SW480 (cell line): ENCODE data around the gene ABI3.
"Not testable (repeated sequence)": the region's sequence is repeated elsewhere in the genome, so short reads cannot be mapped to it uniquely, and the experiment has no call there.

Experiments used
- DNase-seq: peaks from one replicate; pipeline ENCODE4 v3.0.0-alpha.2; 2016; ENCODE audit warnings: low spot score

ABI3 gene

DNA sequence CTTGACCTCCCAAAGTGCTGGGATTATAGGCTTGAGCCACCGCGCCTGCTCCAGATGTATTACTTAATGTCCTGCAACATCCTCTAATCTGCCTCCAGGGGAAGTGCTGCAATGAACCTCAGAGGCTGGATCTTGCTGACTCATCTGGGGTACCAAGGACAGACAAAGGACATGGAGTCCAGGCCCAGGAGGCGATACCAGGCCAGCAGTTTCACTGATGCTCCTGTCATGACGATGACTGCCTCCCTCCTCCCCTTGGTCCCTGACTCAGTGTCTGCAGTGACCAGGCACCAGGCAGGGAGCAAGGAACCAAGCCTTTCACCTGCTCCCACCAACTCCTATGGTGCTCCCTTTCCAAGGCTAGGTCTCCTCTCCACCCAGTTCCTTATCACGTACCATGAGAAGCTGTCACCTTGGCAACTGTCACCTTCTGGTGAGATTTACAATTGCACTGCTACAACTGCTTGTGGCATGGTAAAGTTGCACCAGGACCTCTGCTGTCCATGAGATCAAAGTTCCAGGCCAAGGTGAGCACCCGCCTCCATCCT, 41.7 kb downstream of the ABI3 start:
- DNase-seq, result peak; percentile 47

DNA sequence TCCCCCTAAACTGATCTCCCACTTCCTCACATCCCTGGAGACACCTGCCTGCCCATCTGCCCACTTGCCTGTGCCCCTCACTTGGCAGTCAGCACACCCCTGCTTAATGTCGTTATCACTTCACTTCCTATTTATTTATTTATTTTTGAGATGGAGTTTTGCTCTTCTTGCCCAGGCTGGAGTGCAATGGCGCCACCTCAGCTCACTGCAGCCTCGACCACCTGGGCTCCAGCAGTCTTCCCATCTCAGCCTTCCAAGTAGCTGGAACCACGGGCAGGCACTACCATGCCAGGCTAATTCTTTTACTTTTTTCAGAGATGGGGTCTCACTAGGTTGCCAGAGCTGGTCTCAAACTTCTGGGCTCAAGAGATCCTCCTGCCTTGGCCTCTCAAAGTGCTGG, 43.6 kb downstream of the ABI3 start:
- DNase-seq, result no peak

DNA sequence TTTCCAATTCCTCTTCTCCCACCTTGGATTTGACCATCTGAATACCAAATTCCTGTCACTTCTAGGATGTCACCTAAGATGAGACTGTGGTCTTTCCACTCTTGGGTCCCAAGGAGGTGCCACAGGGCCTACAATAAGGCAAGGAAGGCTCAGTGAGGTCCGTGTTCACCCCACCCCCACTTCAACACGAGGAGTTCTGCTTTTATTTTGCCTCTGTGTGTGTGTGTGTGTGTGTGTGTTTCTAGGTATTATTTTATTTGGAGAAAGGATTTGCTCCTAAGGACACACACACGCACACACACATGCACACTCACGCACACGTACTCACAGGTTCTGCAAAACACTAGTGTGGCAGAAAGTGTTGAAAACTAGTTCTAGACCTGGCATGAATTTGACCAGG, 44.6 kb downstream of the ABI3 start:
- no peak for DNase-seq

DNA sequence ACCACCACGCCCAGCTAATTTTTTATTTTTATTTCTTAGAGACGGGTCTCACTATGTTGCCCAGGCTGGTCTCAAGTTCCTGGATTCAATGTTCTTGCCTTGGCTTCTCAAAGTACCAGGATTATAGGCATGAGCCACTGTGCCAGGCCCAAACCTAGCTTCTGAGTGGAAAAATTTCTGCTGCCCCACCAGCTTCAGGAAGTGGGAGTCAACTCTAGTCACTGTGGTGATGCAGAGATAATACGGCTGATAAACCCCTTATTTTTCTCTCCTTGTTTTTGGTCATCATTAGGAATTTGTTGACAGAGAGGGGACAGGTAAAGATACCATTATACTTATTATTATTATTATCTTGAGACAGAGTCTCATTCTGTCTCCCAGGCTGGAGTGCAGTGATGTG, 47.9 kb downstream of the ABI3 start:
- DNase-seq, result no peak

GRCh38 chr17:49259663-49260010, 49.1 kb downstream of the ABI3 start:
- DNase-seq, result no peak

- DNase-seq, result peak; percentile 74
Measured at GRCh38 chr17:49260011-49260816, 49.7 kb downstream of the ABI3 start.

DNA sequence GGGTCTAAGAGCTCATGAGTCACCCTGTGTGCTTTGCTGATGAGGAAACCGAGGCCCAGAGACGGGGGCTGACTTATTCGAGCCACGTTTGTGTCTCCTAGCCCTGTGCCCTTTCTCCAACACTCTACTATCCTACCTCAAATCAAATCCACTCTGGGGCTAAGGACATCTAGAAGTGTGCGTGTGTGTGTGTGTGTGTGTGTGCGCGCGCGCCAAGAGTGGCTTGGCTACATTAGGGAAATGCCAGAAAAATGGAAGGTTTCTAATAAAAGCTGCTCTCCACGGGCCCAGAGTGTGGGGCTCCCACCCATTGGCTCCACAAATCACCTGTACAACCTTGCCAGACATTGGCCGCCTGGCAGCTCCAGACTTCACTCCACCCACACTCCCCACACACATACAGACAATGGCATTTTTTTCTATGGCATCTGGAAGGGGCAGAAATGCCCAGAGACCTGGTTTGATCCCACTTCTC, 50.3 kb downstream of the ABI3 start:
- peak; percentile 55 for DNase-seq

DNA sequence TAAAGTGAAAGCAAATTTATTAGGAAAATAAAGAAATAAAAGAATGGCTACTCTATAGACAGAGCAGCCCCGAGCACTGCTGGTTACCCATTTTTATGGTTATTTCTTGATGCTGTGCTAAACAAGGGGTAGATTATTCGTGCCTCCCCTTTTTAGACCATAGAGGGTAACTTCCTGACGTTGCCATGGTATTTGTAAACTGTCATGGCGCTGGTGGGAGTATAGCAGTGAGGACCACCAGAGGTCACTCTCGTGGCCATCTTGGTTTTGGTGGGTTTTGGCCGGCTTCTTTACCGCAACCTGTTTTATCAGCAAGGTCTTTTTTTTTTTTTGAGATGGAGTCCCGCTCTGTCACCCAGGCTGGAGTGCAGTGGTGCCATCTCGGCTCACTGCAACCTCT, 51.0 kb downstream of the ABI3 start:
- DNase-seq, result not testable (repeated sequence)

DNA sequence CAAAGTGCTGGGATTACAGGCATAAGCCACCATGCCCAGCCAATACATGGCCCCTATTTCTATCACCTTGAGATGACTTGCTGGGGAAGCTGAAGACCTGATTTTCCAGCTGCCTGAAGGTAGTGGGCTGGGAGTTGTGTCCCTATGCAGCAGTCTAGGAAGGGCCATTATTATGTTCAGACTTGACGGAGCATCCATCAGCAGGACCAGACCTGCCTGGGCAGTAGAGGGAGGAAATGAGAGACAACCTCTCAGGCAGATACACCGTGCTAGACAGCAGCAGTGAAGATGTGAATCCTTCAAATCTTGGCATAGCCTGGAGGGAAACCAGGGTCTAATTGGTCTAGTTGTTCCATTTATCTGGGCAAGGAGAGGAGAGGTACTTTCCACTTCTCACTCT, 55.7 kb downstream of the ABI3 start:
- DNase-seq, result no peak

- DNase-seq, result no peak
Measured at GRCh38 chr17:49267912-49268311, 57.4 kb downstream of the ABI3 start.

DNA sequence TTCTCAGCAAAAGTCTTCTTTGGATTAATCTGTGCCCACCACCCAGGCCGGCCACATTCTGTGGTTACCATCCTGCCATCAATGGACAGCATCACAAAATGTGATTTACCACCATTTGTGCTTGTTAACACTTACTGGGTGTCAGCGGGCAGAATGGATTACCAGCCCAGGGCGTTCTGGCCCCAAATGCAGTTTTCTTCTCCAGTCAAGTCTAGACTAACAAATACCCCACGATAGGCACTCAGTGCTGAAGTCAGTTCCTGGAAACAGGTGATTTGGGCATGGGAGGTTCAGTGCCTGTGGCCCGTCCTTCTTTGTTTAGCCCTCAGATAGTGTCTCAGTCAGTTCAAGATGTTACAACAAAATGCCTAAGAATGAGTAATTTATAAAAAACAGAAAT, 58.8 kb downstream of the ABI3 start:
- no peak for DNase-seq
